ENCODE data around the gene ADAMTS17.

GRCh38 chr15:100206643-100207042 lies 135.1 kb downstream of the ADAMTS17 start:
- TF ChIP-seq CTCF (IDR thresholded peaks at IDR 0.05; ENCODE audit: borderline replicate concordance, extremely low read depth, low read length, poor library complexity, severe bottlenecking) (no peak), EZH2 (IDR thresholded peaks at IDR 0.05; ENCODE audit: borderline replicate concordance, low read depth, low read length, severe bottlenecking) (no peak)
